Gastroesophageal sphincter (tissue), 3 donors: ENCODE measurements around the gene PLAC1.

Experiments used
- EP300 ChIP-seq: sonication (generic); formaldehyde crosslinking; IDR thresholded peaks from one replicate; pipeline ENCODE4 v1.6.1; 2017; ENCODE audit warnings: antibody characterized with exemption, mild to moderate bottlenecking
- POLR2A ChIP-seq, 2 donors: fragments of 450-650 bp; IDR thresholded peaks; one replicate each; pipeline ENCODE4 v1.6.1; 2017; ENCODE audit warnings: antibody characterized with exemption in 2 of 2, mild to moderate bottlenecking in 2 of 2, moderate library complexity in 1 of 2
- TF ChIP-seq, protein P1 (sequence below), 4 experiments: fragments of 200-600 bp in 2 of 4; fragments of 450-650 bp in 2 of 4; sonication (generic) in 1 of 4; IDR thresholded peaks; one replicate each; pipeline ENCODE4 v1.5.1; 2017 to 2019; ENCODE audit warnings: antibody characterized with exemption in 4 of 4, mild to moderate bottlenecking in 2 of 4, moderate library complexity in 2 of 4

DNA sequence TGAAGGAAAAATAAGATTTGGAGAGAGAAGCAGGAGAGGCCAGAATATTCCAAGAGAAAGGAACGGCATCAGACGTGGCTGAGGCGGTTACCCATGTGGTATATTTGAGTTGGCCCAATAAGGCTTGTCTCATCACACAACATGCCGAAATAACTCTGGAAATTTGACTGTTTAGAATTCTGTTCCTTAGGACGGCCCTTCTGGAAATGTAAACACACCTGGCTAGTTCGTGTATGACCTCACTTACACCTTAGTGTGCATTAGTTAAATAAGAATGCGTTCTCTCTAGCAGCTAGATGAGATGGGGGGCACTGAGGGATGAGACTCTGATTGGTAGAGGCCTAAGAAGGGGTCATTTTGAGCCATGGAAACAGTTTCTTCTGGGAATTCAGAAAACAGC is 33.2 kb upstream of the PLAC1 start:
- TF ChIP-seq, protein P1, sequence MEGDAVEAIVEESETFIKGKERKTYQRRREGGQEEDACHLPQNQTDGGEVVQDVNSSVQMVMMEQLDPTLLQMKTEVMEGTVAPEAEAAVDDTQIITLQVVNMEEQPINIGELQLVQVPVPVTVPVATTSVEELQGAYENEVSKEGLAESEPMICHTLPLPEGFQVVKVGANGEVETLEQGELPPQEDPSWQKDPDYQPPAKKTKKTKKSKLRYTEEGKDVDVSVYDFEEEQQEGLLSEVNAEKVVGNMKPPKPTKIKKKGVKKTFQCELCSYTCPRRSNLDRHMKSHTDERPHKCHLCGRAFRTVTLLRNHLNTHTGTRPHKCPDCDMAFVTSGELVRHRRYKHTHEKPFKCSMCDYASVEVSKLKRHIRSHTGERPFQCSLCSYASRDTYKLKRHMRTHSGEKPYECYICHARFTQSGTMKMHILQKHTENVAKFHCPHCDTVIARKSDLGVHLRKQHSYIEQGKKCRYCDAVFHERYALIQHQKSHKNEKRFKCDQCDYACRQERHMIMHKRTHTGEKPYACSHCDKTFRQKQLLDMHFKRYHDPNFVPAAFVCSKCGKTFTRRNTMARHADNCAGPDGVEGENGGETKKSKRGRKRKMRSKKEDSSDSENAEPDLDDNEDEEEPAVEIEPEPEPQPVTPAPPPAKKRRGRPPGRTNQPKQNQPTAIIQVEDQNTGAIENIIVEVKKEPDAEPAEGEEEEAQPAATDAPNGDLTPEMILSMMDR (IDR thresholded peaks at IDR 0.05), result no peak
- TF ChIP-seq POLR2A (IDR thresholded peaks at IDR 0.05), result no peak
- TF ChIP-seq EP300, result no peak
